ENCODE measurements around the gene E2F4. TPM values are rescaled to one million over a fixed set of nuclear protein-coding genes. Genes with fewer than 3 reads are reported as not detected.

E2F4 gene
- total RNA-seq, 1 donor from 2014 or later, result 113 TPM

- Mint-ChIP-seq H3K4me3 (ENCODE audit: unreplicated experiment) (no peak overlapping the region), H3K36me3 (ENCODE audit: low read depth, unreplicated experiment) (peaks cover 37% of the 10 kb centered on the region), H3K27me3 (ENCODE audit: unreplicated experiment) (peaks cover 11% of the 10 kb centered on the region), H3K9me3 (ENCODE audit: unreplicated experiment) (no peaks in the 10 kb centered on the region), H3K4me1 (ENCODE audit: unreplicated experiment) (peaks cover 59% of the 10 kb centered on the region), H3K27ac (ENCODE audit: unreplicated experiment) (peak overlapping the region; percentile 42)
- no peak for DNase-seq (ENCODE audit: low spot score)
- TF ChIP-seq CTCF (IDR thresholded peaks at IDR 0.05; ENCODE audit: unreplicated experiment), result no peak
Observed at GRCh38 chr16:67240506-67240905, 48.6 kb downstream of the E2F4 start.

- Mint-ChIP-seq H3K36me3 (ENCODE audit: low read depth, unreplicated experiment) (peaks cover 32% of the 10 kb centered on the region), H3K4me3 (ENCODE audit: unreplicated experiment) (peak overlapping the region; percentile 80), H3K9me3 (ENCODE audit: unreplicated experiment) (no peaks in the 10 kb centered on the region), H3K27ac (ENCODE audit: unreplicated experiment) (peak overlapping the region; percentile 89), H3K27me3 (ENCODE audit: unreplicated experiment) (peaks cover 10% of the 10 kb centered on the region), H3K4me1 (ENCODE audit: unreplicated experiment) (peaks cover 56% of the 10 kb centered on the region)
- no peak for TF ChIP-seq CTCF (IDR thresholded peaks at IDR 0.05; ENCODE audit: unreplicated experiment)
- no peak for DNase-seq (ENCODE audit: low spot score)
Observed at GRCh38 chr16:67241008-67241900, 49.3 kb downstream of the E2F4 start.

GRCh38 chr16:67242138-67242730, 50.3 kb downstream of the E2F4 start:
- H3K4me3 Mint-ChIP-seq (ENCODE audit: unreplicated experiment), result peak overlapping the region; percentile 83
- peaks cover 25% of the 10 kb centered on the region for H3K36me3 Mint-ChIP-seq (ENCODE audit: low read depth, unreplicated experiment)
- no peaks in the 10 kb centered on the region for H3K9me3 Mint-ChIP-seq (ENCODE audit: unreplicated experiment)
- H3K4me1 Mint-ChIP-seq (ENCODE audit: unreplicated experiment), result peaks cover 54% of the 10 kb centered on the region
- H3K27ac Mint-ChIP-seq (ENCODE audit: unreplicated experiment), result peak overlapping the region; percentile 96
- no peak for TF ChIP-seq CTCF (IDR thresholded peaks at IDR 0.05; ENCODE audit: unreplicated experiment)
- peaks cover 7% of the 10 kb centered on the region for H3K27me3 Mint-ChIP-seq (ENCODE audit: unreplicated experiment)
- DNase-seq (ENCODE audit: low spot score), result no peak

- no peak for DNase-seq (ENCODE audit: low spot score)
- Mint-ChIP-seq H3K36me3 (ENCODE audit: low read depth, unreplicated experiment) (peaks cover 17% of the 10 kb centered on the region), H3K9me3 (ENCODE audit: unreplicated experiment) (no peaks in the 10 kb centered on the region), H3K27me3 (ENCODE audit: unreplicated experiment) (peaks cover 9% of the 10 kb centered on the region), H3K27ac (ENCODE audit: unreplicated experiment) (peak overlapping the region; percentile 81), H3K4me3 (ENCODE audit: unreplicated experiment) (peak overlapping the region; percentile 29), H3K4me1 (ENCODE audit: unreplicated experiment) (peaks cover 59% of the 10 kb centered on the region)
- no peak for TF ChIP-seq CTCF (IDR thresholded peaks at IDR 0.05; ENCODE audit: unreplicated experiment)
Observed at GRCh38 chr16:67243481-67243880, 51.5 kb downstream of the E2F4 start.

All from endothelial cell (in vitro differentiated cells).